Aorta (tissue), 5 donors: ENCODE data around the gene TRIM2. TPM values are rescaled to one million over a fixed set of nuclear protein-coding genes. Genes with fewer than 3 reads are reported as not detected.

Experiments
- ATAC-seq: fragments of 200-7000 bp; cut with Tn5 transposase; one replicate; pipeline ENCODE4 v1.9.1; 2022; ENCODE audit warnings: moderate library complexity; ENCODE audit not compliant: low FRiP score
- DNase-seq, 2 donors: peaks; one replicate each; pipeline ENCODE4 v3.0.0-alpha.2; 2020
- H3K27ac ChIP-seq, 2 donors: one replicate each; pipeline ENCODE4 v1.5.1; 2013; ENCODE audit warnings: low read length in 2 of 2, mild to moderate bottlenecking in 2 of 2, moderate library complexity in 2 of 2, control low read depth in 1 of 2, inconsistent platforms in 1 of 2, low read depth in 1 of 2
- H3K27me3 ChIP-seq, 2 donors: one replicate each; pipeline ENCODE4 v1.6.1; 2013; ENCODE audit warnings: control low read depth in 1 of 2, low read length in 1 of 2, mild to moderate bottlenecking in 1 of 2, moderate library complexity in 1 of 2; ENCODE audit not compliant: insufficient read depth in 2 of 2, control insufficient read depth in 1 of 2
- H3K36me3 ChIP-seq, 2 donors: one replicate each; pipeline ENCODE4 v1.6.1; 2013; ENCODE audit warnings: control low read depth in 1 of 2, low read length in 1 of 2, mild to moderate bottlenecking in 1 of 2; ENCODE audit not compliant: insufficient read depth in 2 of 2, control insufficient read depth in 1 of 2
- H3K4me1 ChIP-seq, 2 donors: one replicate each; pipeline ENCODE4 v1.6.1; 2013; ENCODE audit warnings: low read length in 2 of 2, control low read depth in 1 of 2, mild to moderate bottlenecking in 1 of 2, moderate library complexity in 1 of 2; ENCODE audit not compliant: insufficient read depth in 2 of 2, control insufficient read depth in 1 of 2
- H3K4me3 ChIP-seq, 2 donors: one replicate each; pipeline ENCODE4 v1.5.1; 2013; ENCODE audit warnings: low read length in 2 of 2, control low read depth in 1 of 2, mild to moderate bottlenecking in 1 of 2
- H3K9me3 ChIP-seq: one replicate; pipeline ENCODE4 v1.6.1; 2013; ENCODE audit warnings: mild to moderate bottlenecking, low read length; ENCODE audit not compliant: control insufficient read depth
- WGBS, 2 donors: extraction: QIAGEN DNeasy Blood & Tissue Kit; methylation state at CpG; one replicate each; pipeline ENCODE4 v1.1.7; 2013; 5-methylcytosine and 5-hydroxymethylcytosine counted together
- intact Hi-C, 2 donors: fragments of 100-400 bp; cut with DNase I; formaldehyde crosslinking; loops; one replicate each; pipeline versions ENCODE4 v1.14.2 to v1.15.0; 2022
- polyA plus RNA-seq, 2 donors: library from polyadenylated mRNA; stranded (reverse); fragments of 200-250 nt; gene quantifications; one replicate each; pipeline ENCODE4 v1.2.3, GENCODE V29; 2013
- total RNA-seq, 2 donors: library from RNA; stranded (reverse); fragmentation: NEBNext Ultra II Directional; extraction: Animal tissue kit (Norgen Biotek cat#: 25700); gene quantifications; one replicate each; pipeline ENCODE4 v1.2.1, GENCODE V29; 2021
- donor health status: healthy with polysubstance abuse.
- donor health status: Bipolar disorder and iron deficiency.
- donor health status: DM: no; HTN: no; CAD: no.
- donor health status: DM: no; HTN: no; CAD: no.
- donor health status: DM: yes; HTN: yes; CAD: no.

Gene TRIM2
- total and polyA plus RNA-seq, 4 donors = 7.5 to 53.4 (median 18.9) TPM

- no peaks in the 10 kb centered on the region for H3K36me3 ChIP-seq
- peaks cover 0 to 3% of the 10 kb centered on the region in 2 donors for H3K4me1 ChIP-seq
- no peaks in the 10 kb centered on the region for H3K27me3 ChIP-seq
- no peak overlapping the region for H3K27ac ChIP-seq
- no peak for ATAC-seq
- no peak overlapping the region for H3K4me3 ChIP-seq
- intact Hi-C loops = no loop called here
- 85 to 88% methylated on average over 7 of the region's 7 CpGs for WGBS, 2 donors
- no peaks in the 10 kb centered on the region for H3K9me3 ChIP-seq
- DNase-seq = no peak
These were observed 42.3 kb downstream of the TRIM2 start for GRCh38 chr4:153246446-153247115.

GRCh38 chr4:153247116-153247490 is 42.9 kb downstream of the TRIM2 start:
- H3K9me3 ChIP-seq = no peaks in the 10 kb centered on the region
- H3K27me3 ChIP-seq = no peaks in the 10 kb centered on the region
- no peak for ATAC-seq
- no peaks in the 10 kb centered on the region for H3K36me3 ChIP-seq
- intact Hi-C loops = no loop called here
- H3K27ac ChIP-seq = no peak overlapping the region
- DNase-seq = no peak
- no peak overlapping the region for H3K4me3 ChIP-seq
- 68 to 70% methylated on average over 6 of the region's 6 CpGs for WGBS, 2 donors
- H3K4me1 ChIP-seq = peaks cover 0 to 3% of the 10 kb centered on the region in 2 donors

- intact Hi-C loops = no loop called here
- WGBS, 2 donors = 18 to 21% methylated on average over 14 of the region's 14 CpGs
- Histone ChIP-seq H3K27me3 (no peaks in the 10 kb centered on the region), H3K4me1 (peaks cover 0 to 3% of the 10 kb centered on the region in 2 donors), H3K4me3 (peak overlapping the region; percentile 23 to 82), H3K36me3 (no peaks in the 10 kb centered on the region), H3K9me3 (no peaks in the 10 kb centered on the region), H3K27ac (no peak overlapping the region)
- ATAC-seq (peak; percentile 58), DNase-seq (no peak)
These were observed 44.5 kb downstream of the TRIM2 start for GRCh38 chr4:153248641-153249198.

GRCh38 chr4:153249199-153250041 is 45.2 kb downstream of the TRIM2 start:
- intact Hi-C loops = no loop called here
- Histone ChIP-seq H3K36me3 (no peaks in the 10 kb centered on the region), H3K4me1 (peaks cover 0 to 3% of the 10 kb centered on the region in 2 donors), H3K27ac (no peak overlapping the region), H3K9me3 (no peaks in the 10 kb centered on the region), H3K27me3 (no peaks in the 10 kb centered on the region), H3K4me3 (peak overlapping the region; percentile 23 to 82)
- 8 to 9% methylated on average over 44 of the region's 44 CpGs for WGBS, 2 donors
- peak; percentile 84 to 92 for DNase-seq
- peak; percentile 90 for ATAC-seq

- 86 to 92% methylated on average over 3 of the region's 3 CpGs for WGBS, 2 donors
- Histone ChIP-seq H3K27ac (no peak overlapping the region), H3K4me1 (peaks cover 0 to 3% of the 10 kb centered on the region in 2 donors), H3K27me3 (no peaks in the 10 kb centered on the region), H3K36me3 (no peaks in the 10 kb centered on the region), H3K4me3 (no peak overlapping the region), H3K9me3 (no peaks in the 10 kb centered on the region)
- intact Hi-C loops = no loop called here
- no peak for DNase-seq
- no peak for ATAC-seq
These were observed 47.9 kb downstream of the TRIM2 start for GRCh38 chr4:153252122-153252521.

- no peaks in the 10 kb centered on the region for H3K4me1 ChIP-seq
- H3K27me3 ChIP-seq = no peaks in the 10 kb centered on the region
- DNase-seq = no peak
- intact Hi-C loops = no loop called here
- no peak for ATAC-seq
- H3K27ac ChIP-seq = no peak overlapping the region
- no peaks in the 10 kb centered on the region for H3K36me3 ChIP-seq
- 85 to 87% methylated on average over 3 of the region's 3 CpGs for WGBS, 2 donors
- no peak overlapping the region for H3K4me3 ChIP-seq
- H3K9me3 ChIP-seq = no peaks in the 10 kb centered on the region
These were observed 51.0 kb downstream of the TRIM2 start for GRCh38 chr4:153255233-153255632.

- intact Hi-C loops = no loop called here
- peaks cover 0 to 1% of the 10 kb centered on the region in 2 donors for H3K4me1 ChIP-seq
- H3K36me3 ChIP-seq = no peaks in the 10 kb centered on the region
- no peaks in the 10 kb centered on the region for H3K9me3 ChIP-seq
- WGBS, 2 donors = 26 to 50% methylated on average over 11 of the region's 11 CpGs
- H3K27ac ChIP-seq = peak overlapping the region in 1 of 2 donors; percentile 19
- DNase-seq (peak in 1 of 2 donors; percentile 75), ATAC-seq (peak; percentile 54)
- H3K4me3 ChIP-seq = no peak overlapping the region
- H3K27me3 ChIP-seq = no peaks in the 10 kb centered on the region
These were observed 52.9 kb downstream of the TRIM2 start for GRCh38 chr4:153257151-153257620.

- ATAC-seq (no peak), DNase-seq (no peak)
- Histone ChIP-seq H3K27me3 (no peaks in the 10 kb centered on the region), H3K36me3 (no peaks in the 10 kb centered on the region), H3K27ac (peak overlapping the region in 1 of 2 donors; percentile 19), H3K4me1 (peaks cover 0 to 2% of the 10 kb centered on the region in 2 donors), H3K9me3 (no peaks in the 10 kb centered on the region), H3K4me3 (no peak overlapping the region)
- intact Hi-C loops = no loop called here
- 84 to 89% methylated on average over 5 of the region's 5 CpGs for WGBS, 2 donors
These were observed 53.7 kb downstream of the TRIM2 start for GRCh38 chr4:153257991-153258390.
